Neural cell (in vitro differentiated cells): ENCODE data around the gene CLTCL1.

Source experiments
- POLR2AphosphoS5 ChIP-seq: IDR thresholded peaks from 2 replicates; pipeline ENCODE4 v1.6.1; 2012
- REST ChIP-seq: IDR thresholded peaks from 2 replicates; pipeline ENCODE4 v1.6.1; 2012; ENCODE audit warnings: borderline replicate concordance

GRCh38 chr22:19139974-19140373, 151.5 kb downstream of the CLTCL1 start:
- TF ChIP-seq REST (no peak), POLR2AphosphoS5 (no peak)
